Activated B cell treated with CpG ODN at 0.5 μM for 24 hours (primary cell): ENCODE results near the gene TRIP10. TPM values are rescaled to one million over a fixed set of nuclear protein-coding genes. Genes with fewer than 3 reads are reported as not detected.

ENCODE experiments used
- ATAC-seq: fragments of 200-7000 bp; cut with Tn5 transposase; one replicate; pipeline ENCODE4 v1.10.0; 2021; ENCODE audit warnings: low read depth, mild to moderate bottlenecking, moderate library complexity
- CTCF ChIA-PET: fragments of 350-600 bp; sonication (Branson Sonifier 250); formaldehyde crosslinking; loops from one replicate; lab custom pipeline; 2021; ENCODE audit warnings: antibody characterized with exemption; lab: Charles Lee
- POLR2A ChIA-PET: fragments of 350-600 bp; sonication (Branson Sonifier 250); formaldehyde crosslinking; loops from one replicate; lab custom pipeline; 2021; ENCODE audit warnings: antibody characterized with exemption; lab: Charles Lee
- DNase-seq: peaks from one replicate; pipeline ENCODE4 v3.0.0; 2022
- H3K27ac Mint-ChIP-seq: one replicate; pipeline ENCODE4 v1.8.0; 2020; ENCODE audit warnings: mixed read lengths
- H3K27me3 Mint-ChIP-seq: one replicate; pipeline ENCODE4 v1.8.0; 2021; ENCODE audit warnings: mixed read lengths
- H3K36me3 Mint-ChIP-seq: one replicate; pipeline ENCODE4 v1.8.0; 2021; ENCODE audit warnings: low read depth, mixed read lengths
- H3K4me1 Mint-ChIP-seq: one replicate; pipeline ENCODE4 v1.8.0; 2021; ENCODE audit warnings: mixed read lengths
- H3K4me3 Mint-ChIP-seq: one replicate; pipeline ENCODE4 v1.8.0; 2020; ENCODE audit warnings: mild to moderate bottlenecking, mixed read lengths
- H3K9me3 Mint-ChIP-seq: one replicate; pipeline ENCODE4 v1.8.0; 2020; ENCODE audit warnings: mixed read lengths
- intact Hi-C: fragments of 100-400 bp; cut with micrococcal nuclease; formaldehyde crosslinking; loops from one replicate; pipeline ENCODE4 v1.15.1; 2024
- total RNA-seq: library from RNA; stranded (reverse); gene quantifications from 2 replicates; pipeline ENCODE4 v1.2.3, GENCODE V29; 2022
- TF ChIP-seq, protein P1 (sequence below): fragments of 200-600 bp; IDR thresholded peaks from one replicate; pipeline ENCODE4 v1.8.0; 2022; ENCODE audit warnings: antibody characterized with exemption, mild to moderate bottlenecking

TRIP10 gene
- total RNA-seq, 1 donor from 2014 or later: 101 TPM

DNA sequence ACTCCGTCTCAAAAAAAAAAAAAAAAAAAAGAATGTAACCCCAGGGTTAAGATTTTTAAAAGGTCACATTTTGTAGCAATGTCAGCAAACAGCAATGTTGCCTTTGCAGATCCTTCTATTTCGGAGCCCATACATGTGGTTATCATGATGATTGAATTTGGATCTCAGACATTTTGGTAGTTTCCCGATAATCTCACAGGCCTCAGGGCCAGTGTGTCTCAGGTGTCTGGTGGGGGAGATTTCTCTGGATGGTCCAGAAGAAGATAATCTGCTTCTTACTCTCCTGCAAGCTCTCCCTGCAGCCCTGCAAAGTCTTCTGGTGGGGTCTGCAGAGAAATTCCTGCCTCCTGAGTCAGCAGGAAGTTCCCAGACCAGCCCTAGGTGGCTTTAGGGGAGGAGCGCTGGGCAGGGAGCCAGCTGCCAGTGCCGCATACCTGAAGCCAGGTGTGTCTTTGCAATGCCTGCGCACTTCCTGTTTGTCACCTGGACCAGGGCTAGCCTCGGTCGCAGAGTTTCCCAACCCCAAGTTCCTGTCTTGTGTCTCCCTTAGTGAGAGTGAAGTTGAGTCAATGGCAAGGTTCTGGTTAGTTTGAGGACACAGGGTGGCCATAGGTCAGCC, 26.4 kb downstream of the TRIP10 start:
- Mint-ChIP-seq H3K9me3 (no peaks in the 10 kb centered on the region), H3K27ac (peak overlapping the region; percentile 85), H3K4me3 (peak overlapping the region; percentile 88), H3K4me1 (peaks cover 36% of the 10 kb centered on the region), H3K27me3 (no peaks in the 10 kb centered on the region), H3K36me3 (peaks cover 10% of the 10 kb centered on the region)
- ChIA-PET POLR2A (interaction anchor here (10.1 kb wide), 1 partner anchor 37 kb away, joined by 333 read pairs; no protein-coding TSS in a partner anchor), CTCF (no interaction called here)
- no peak for ATAC-seq
- TF ChIP-seq, protein P1, sequence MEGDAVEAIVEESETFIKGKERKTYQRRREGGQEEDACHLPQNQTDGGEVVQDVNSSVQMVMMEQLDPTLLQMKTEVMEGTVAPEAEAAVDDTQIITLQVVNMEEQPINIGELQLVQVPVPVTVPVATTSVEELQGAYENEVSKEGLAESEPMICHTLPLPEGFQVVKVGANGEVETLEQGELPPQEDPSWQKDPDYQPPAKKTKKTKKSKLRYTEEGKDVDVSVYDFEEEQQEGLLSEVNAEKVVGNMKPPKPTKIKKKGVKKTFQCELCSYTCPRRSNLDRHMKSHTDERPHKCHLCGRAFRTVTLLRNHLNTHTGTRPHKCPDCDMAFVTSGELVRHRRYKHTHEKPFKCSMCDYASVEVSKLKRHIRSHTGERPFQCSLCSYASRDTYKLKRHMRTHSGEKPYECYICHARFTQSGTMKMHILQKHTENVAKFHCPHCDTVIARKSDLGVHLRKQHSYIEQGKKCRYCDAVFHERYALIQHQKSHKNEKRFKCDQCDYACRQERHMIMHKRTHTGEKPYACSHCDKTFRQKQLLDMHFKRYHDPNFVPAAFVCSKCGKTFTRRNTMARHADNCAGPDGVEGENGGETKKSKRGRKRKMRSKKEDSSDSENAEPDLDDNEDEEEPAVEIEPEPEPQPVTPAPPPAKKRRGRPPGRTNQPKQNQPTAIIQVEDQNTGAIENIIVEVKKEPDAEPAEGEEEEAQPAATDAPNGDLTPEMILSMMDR: no peak
- no peak for DNase-seq
- intact Hi-C loops: loop anchor here (5.0 kb wide), 1 partner anchor 189 kb away; no protein-coding TSS in a partner anchor

DNA sequence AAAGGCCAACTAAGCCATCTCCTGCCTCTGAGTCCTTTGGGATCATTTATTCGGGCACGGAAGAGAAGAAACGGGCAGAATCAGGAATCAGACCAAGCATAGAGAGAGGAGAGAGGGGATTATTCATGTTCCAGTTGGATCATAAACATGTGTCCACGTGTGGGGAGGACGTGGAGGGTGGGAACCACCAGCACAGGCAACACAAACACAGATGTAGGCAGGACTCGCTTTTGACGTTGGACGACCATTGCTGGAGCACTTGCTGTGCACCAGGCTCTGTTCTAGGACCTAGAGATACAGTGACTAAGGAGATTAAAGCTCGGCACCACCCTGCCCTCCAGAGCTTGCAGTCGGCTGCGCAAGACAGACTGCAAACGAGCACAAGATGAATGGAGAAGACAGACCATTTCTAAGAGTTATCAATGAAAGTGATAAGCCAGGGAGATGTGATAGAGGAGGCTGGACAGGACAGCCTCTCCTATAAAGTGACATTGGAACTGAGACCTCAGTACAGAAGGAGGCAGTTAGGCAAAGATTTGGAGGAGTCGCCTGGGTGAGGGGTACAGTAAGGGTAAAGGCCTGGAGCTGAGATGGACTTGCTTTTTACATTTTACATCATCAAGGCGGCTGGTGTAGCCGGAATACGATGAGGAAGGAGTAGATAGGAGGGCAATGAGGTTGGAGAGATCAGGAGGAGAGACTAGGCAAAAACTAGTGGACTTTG, 27.0 kb downstream of the TRIP10 start:
- POLR2A ChIA-PET: interaction anchor here (1.9 to 10.1 kb wide), 2 partner anchors 25 to 36 kb away, joined by 5 to 333 read pairs; no protein-coding TSS in a partner anchor
- H3K4me1 Mint-ChIP-seq: peaks cover 36% of the 10 kb centered on the region
- peaks cover 7% of the 10 kb centered on the region for H3K36me3 Mint-ChIP-seq
- H3K9me3 Mint-ChIP-seq: no peaks in the 10 kb centered on the region
- intact Hi-C loops: loop anchor here (1.0 to 5.0 kb wide), 5 partner anchors 13 to 248 kb away; partner anchors contain the start of gene GPR108
- DNase-seq: no peak
- H3K27ac Mint-ChIP-seq: peak overlapping the region; percentile 85
- no peak for ATAC-seq
- CTCF ChIA-PET: no interaction called here
- TF ChIP-seq, protein P1: no peak
- peak overlapping the region; percentile 88 for H3K4me3 Mint-ChIP-seq
- no peaks in the 10 kb centered on the region for H3K27me3 Mint-ChIP-seq

DNA sequence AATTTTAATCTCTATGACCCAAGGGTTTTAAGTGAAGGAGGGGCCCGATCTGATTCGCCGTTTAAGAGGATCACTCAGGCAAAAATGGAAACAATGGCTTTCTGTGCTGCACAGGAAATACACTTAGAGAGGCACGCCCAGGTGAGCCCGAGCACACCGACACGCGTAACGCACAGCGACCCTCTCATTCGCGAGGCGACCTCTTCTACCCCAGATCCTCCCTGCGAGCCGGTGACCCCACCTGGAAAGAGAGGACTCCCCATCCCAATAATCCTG, 27.5 kb downstream of the TRIP10 start:
- TF ChIP-seq, protein P1: no peak
- H3K4me3 Mint-ChIP-seq: peak overlapping the region; percentile 88
- peaks cover 41% of the 10 kb centered on the region for H3K4me1 Mint-ChIP-seq
- CTCF ChIA-PET: no interaction called here
- no peak for DNase-seq
- POLR2A ChIA-PET: interaction anchor here (1.9 to 10.1 kb wide), 2 partner anchors 26 to 35 kb away, joined by 5 to 333 read pairs; no protein-coding TSS in a partner anchor
- H3K9me3 Mint-ChIP-seq: no peaks in the 10 kb centered on the region
- peak overlapping the region; percentile 85 for H3K27ac Mint-ChIP-seq
- peak; percentile 22 for ATAC-seq
- H3K27me3 Mint-ChIP-seq: no peaks in the 10 kb centered on the region
- H3K36me3 Mint-ChIP-seq: peaks cover 7% of the 10 kb centered on the region
- intact Hi-C loops: loop anchor here (1.0 to 5.0 kb wide), 5 partner anchors 14 to 249 kb away; partner anchors contain the start of gene GPR108

DNA sequence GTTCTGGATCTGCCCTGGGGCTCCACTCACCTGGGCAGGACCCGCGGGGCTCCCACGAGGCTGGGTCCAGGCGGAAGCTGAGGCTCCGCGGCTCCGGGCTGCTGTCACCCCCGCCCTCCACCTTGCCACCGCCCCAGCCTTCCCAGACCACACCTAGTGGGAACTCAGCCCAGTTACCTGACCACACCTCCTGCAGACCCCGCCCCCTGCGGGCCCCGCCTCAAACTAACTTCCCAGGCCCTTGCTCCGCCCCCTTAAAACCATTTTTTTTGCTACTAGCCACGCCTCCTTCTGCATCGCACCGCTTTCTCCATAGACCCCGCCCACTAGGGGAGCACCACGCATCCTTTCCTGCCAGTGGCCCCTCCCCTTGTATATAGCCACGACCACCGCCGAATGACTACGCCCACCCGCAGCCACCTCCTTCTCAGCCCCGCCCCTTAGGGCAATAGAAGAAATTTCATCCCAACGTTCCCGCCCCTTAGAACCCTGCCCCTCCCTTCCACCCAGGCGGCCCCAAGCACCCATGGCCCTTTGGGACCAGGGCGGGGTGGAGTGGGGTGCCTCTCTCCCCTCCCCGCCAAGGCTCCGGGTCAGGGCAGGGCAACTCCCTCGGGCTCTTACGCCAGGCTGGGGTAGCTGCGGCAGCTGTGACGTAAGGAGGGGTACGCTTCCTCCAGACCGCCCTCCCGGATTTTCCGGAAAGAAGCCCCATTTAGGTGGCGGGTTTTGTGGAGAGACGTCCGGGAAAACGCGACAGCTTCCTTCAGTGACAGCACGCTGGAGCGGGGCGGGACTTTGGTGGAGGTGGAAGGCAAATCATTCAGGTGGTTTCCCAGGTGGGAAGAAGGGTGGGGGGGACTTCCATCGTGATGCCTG, 28.1 kb downstream of the TRIP10 start, which contains the start of gene SH2D3A:
TSS of gene SH2D3A (minus strand) at position 79 of the 879 bp plus-strand sequence. CDS start 3,687 bp downstream, outside the sequence.
- peak within 1 kb of the TSS; percentile 85 for H3K27ac Mint-ChIP-seq
- ChIA-PET CTCF (interaction anchor here (0.9 to 3.4 kb wide), 6 partner anchors 29 to 250 kb away, joined by 3 to 12 read pairs (median 6); partner anchors contain the start of gene TRIP10), POLR2A (interaction anchor here (1.2 to 10.1 kb wide), 4 partner anchors 26 to 95 kb away, joined by 5 to 333 read pairs (median 8); partner anchors contain the start of gene GPR108)
- peak within 1 kb of the TSS; percentile 88 for H3K4me3 Mint-ChIP-seq
- ATAC-seq (peak; percentile 73), DNase-seq (peak; percentile 87)
- H3K36me3 Mint-ChIP-seq: peaks cover 7% of the 10 kb centered on the region
- intact Hi-C loops: loop anchor here (1.0 to 5.0 kb wide), 5 partner anchors 14 to 249 kb away; partner anchors contain the start of gene GPR108
- H3K9me3 Mint-ChIP-seq: no peaks in the 10 kb centered on the region
- no peaks in the 10 kb centered on the region for H3K27me3 Mint-ChIP-seq
- H3K4me1 Mint-ChIP-seq: peaks cover 46% of the 10 kb centered on the region
- TF ChIP-seq, protein P1: no peak
